HG02678 (cell line): Measurements from ENCODE around the gene MAST4.

Source experiments
- ATAC-seq: cut with Tn5 transposase; IDR thresholded peaks from one replicate; pipeline ENCODE4 v1.9.1; 2021; ENCODE audit warnings: mild to moderate bottlenecking, moderate library complexity; ENCODE audit not compliant: unreplicated experiment

Gene MAST4

GRCh38 chr5:66947458-66947857, 351.3 kb downstream of the MAST4 start:
- ATAC-seq = no peak

- no peak for ATAC-seq
These were observed 352.9 kb downstream of the MAST4 start for GRCh38 chr5:66949066-66949465.

- no peak for ATAC-seq
These were observed 356.0 kb downstream of the MAST4 start for GRCh38 chr5:66952153-66952552.

- no peak for ATAC-seq
These were observed 360.2 kb downstream of the MAST4 start for GRCh38 chr5:66956439-66956838.

- no peak for ATAC-seq
These were observed 362.2 kb downstream of the MAST4 start for GRCh38 chr5:66958201-66958979.

- ATAC-seq = no peak
These were observed 362.9 kb downstream of the MAST4 start for GRCh38 chr5:66958980-66959641.

GRCh38 chr5:66959653-66960052, 363.5 kb downstream of the MAST4 start:
- no peak for ATAC-seq

- ATAC-seq = no peak
These were observed 364.4 kb downstream of the MAST4 start for GRCh38 chr5:66960369-66961137.

GRCh38 chr5:66963559-66963971, 367.4 kb downstream of the MAST4 start:
- no peak for ATAC-seq

GRCh38 chr5:66966439-66966838, 370.2 kb downstream of the MAST4 start:
- ATAC-seq = no peak

GRCh38 chr5:66967102-66967501, 370.9 kb downstream of the MAST4 start:
- ATAC-seq = no peak

GRCh38 chr5:66967826-66968262, 371.7 kb downstream of the MAST4 start:
- ATAC-seq = no peak

- no peak for ATAC-seq
These were observed 373.3 kb downstream of the MAST4 start for GRCh38 chr5:66969484-66969883.

GRCh38 chr5:66969963-66970362, 373.8 kb downstream of the MAST4 start:
- no peak for ATAC-seq

- no peak for ATAC-seq
These were observed 375.8 kb downstream of the MAST4 start for GRCh38 chr5:66972004-66972403.

GRCh38 chr5:66974256-66974655, 378.1 kb downstream of the MAST4 start:
- no peak for ATAC-seq

GRCh38 chr5:66976108-66976507, 379.9 kb downstream of the MAST4 start:
- ATAC-seq = no peak

GRCh38 chr5:66979738-66980137, 383.5 kb downstream of the MAST4 start:
- ATAC-seq = no peak

GRCh38 chr5:66981266-66982055, 385.3 kb downstream of the MAST4 start:
- ATAC-seq = no peak

GRCh38 chr5:66982056-66982387, 385.8 kb downstream of the MAST4 start:
- ATAC-seq = no peak

GRCh38 chr5:66982470-66982869, 386.3 kb downstream of the MAST4 start:
- ATAC-seq = no peak
